Duodenal mucosa (tissue), 2 donors: Measurements from ENCODE around the gene LCE1E.

Experiments used
- H3K27ac ChIP-seq: one replicate; pipeline ENCODE4 v1.7.0; 2013; ENCODE audit warnings: low read depth, low read length
- H3K27me3 ChIP-seq, 2 donors: one replicate each; pipeline ENCODE4 v1.7.0; 2013; ENCODE audit warnings: low read length in 2 of 2, control low read depth in 1 of 2; ENCODE audit not compliant: insufficient read depth in 2 of 2, control insufficient read depth in 1 of 2
- H3K36me3 ChIP-seq, 2 donors: one replicate each; pipeline ENCODE4 v1.7.0; 2013; ENCODE audit warnings: low read length in 2 of 2, control low read depth in 1 of 2; ENCODE audit not compliant: insufficient read depth in 2 of 2, control insufficient read depth in 1 of 2
- H3K4me1 ChIP-seq, 2 donors: one replicate each; pipeline ENCODE4 v1.7.0; 2013; ENCODE audit warnings: low read length in 2 of 2, control low read depth in 1 of 2; ENCODE audit not compliant: insufficient read depth in 2 of 2, control insufficient read depth in 1 of 2
- H3K4me3 ChIP-seq, 2 donors: one replicate each; pipeline ENCODE4 v1.7.0; 2013; ENCODE audit warnings: low read length in 2 of 2, low read depth in 1 of 2
- H3K9ac ChIP-seq, 2 donors: one replicate each; pipeline ENCODE4 v1.7.0; 2013; ENCODE audit warnings: low read length in 2 of 2, low read depth in 1 of 2
- H3K9me3 ChIP-seq, 2 donors: one replicate each; pipeline ENCODE4 v1.7.0; 2013; ENCODE audit warnings: low read length in 2 of 2, control low read depth in 1 of 2; ENCODE audit not compliant: control insufficient read depth in 1 of 2

Gene LCE1E

GRCh38 chr1:152756872-152757271 is 29.2 kb upstream of the LCE1E start:
- Histone ChIP-seq H3K4me3 (no peak overlapping the region), H3K36me3 (no peaks in the 10 kb centered on the region), H3K9me3 (no peaks in the 10 kb centered on the region), H3K27ac (no peak overlapping the region), H3K27me3 (no peaks in the 10 kb centered on the region), H3K9ac (no peak overlapping the region), H3K4me1 (no peaks in the 10 kb centered on the region)

- Histone ChIP-seq H3K9ac (no peak within 1 kb of the TSS), H3K4me1 (no peaks in the 10 kb centered on the region), H3K27me3 (no peaks in the 10 kb centered on the region), H3K4me3 (no peak within 1 kb of the TSS), H3K27ac (no peak within 1 kb of the TSS), H3K9me3 (no peaks in the 10 kb centered on the region), H3K36me3 (no peaks in the 10 kb centered on the region)
These were observed 28.3 kb upstream of the LCE1E start, which contains the start of gene KPRP for GRCh38 chr1:152757747-152758146. TSS of gene KPRP (plus strand) at chr1:152758025. CDS start at chr1:152759589, 1,564 bp downstream.

- Histone ChIP-seq H3K9ac (no peak overlapping the region), H3K4me3 (no peak overlapping the region), H3K9me3 (no peaks in the 10 kb centered on the region), H3K27ac (no peak overlapping the region), H3K27me3 (no peaks in the 10 kb centered on the region), H3K36me3 (no peaks in the 10 kb centered on the region), H3K4me1 (no peaks in the 10 kb centered on the region)
These were observed 27.4 kb upstream of the LCE1E start for GRCh38 chr1:152758636-152759035.

- H3K4me1 ChIP-seq: no peaks in the 10 kb centered on the region
- H3K9ac ChIP-seq: no peak overlapping the region
- no peaks in the 10 kb centered on the region for H3K9me3 ChIP-seq
- H3K36me3 ChIP-seq: no peaks in the 10 kb centered on the region
- H3K4me3 ChIP-seq: no peak overlapping the region
- H3K27ac ChIP-seq: no peak overlapping the region
- no peaks in the 10 kb centered on the region for H3K27me3 ChIP-seq
These were observed 26.4 kb upstream of the LCE1E start for GRCh38 chr1:152759453-152760173.

GRCh38 chr1:152760551-152761190 is 25.4 kb upstream of the LCE1E start:
- Histone ChIP-seq H3K9me3 (no peaks in the 10 kb centered on the region), H3K4me3 (no peak overlapping the region), H3K36me3 (no peaks in the 10 kb centered on the region), H3K9ac (no peak overlapping the region), H3K27me3 (no peaks in the 10 kb centered on the region), H3K4me1 (no peaks in the 10 kb centered on the region), H3K27ac (no peak overlapping the region)

- Histone ChIP-seq H3K9ac (no peak overlapping the region), H3K27ac (no peak overlapping the region), H3K4me1 (no peaks in the 10 kb centered on the region), H3K9me3 (no peaks in the 10 kb centered on the region), H3K36me3 (no peaks in the 10 kb centered on the region), H3K27me3 (no peaks in the 10 kb centered on the region), H3K4me3 (no peak overlapping the region)
These were observed 24.3 kb upstream of the LCE1E start for GRCh38 chr1:152761609-152762213.

- Histone ChIP-seq H3K9ac (no peak overlapping the region), H3K36me3 (no peaks in the 10 kb centered on the region), H3K27me3 (no peaks in the 10 kb centered on the region), H3K4me1 (no peaks in the 10 kb centered on the region), H3K27ac (no peak overlapping the region), H3K4me3 (no peak overlapping the region), H3K9me3 (no peaks in the 10 kb centered on the region)
These were observed 17.1 kb upstream of the LCE1E start for GRCh38 chr1:152768847-152769533.

GRCh38 chr1:152770411-152770810 is 15.6 kb upstream of the LCE1E start:
- Histone ChIP-seq H3K27me3 (no peaks in the 10 kb centered on the region), H3K9ac (no peak overlapping the region), H3K36me3 (no peaks in the 10 kb centered on the region), H3K4me1 (no peaks in the 10 kb centered on the region), H3K4me3 (no peak overlapping the region), H3K27ac (no peak overlapping the region), H3K9me3 (no peaks in the 10 kb centered on the region)

- H3K36me3 ChIP-seq: no peaks in the 10 kb centered on the region
- H3K27ac ChIP-seq: no peak within 1 kb of the TSS
- no peaks in the 10 kb centered on the region for H3K9me3 ChIP-seq
- no peak within 1 kb of the TSS for H3K4me3 ChIP-seq
- no peaks in the 10 kb centered on the region for H3K4me1 ChIP-seq
- H3K9ac ChIP-seq: no peak within 1 kb of the TSS
- H3K27me3 ChIP-seq: no peaks in the 10 kb centered on the region
These were observed 11.2 kb upstream of the LCE1E start, which contains the start of gene LCE1F for GRCh38 chr1:152774875-152775274. TSS of gene LCE1F (plus strand) at chr1:152775140. CDS start at chr1:152776372, 1,232 bp downstream.

- no peaks in the 10 kb centered on the region for H3K4me1 ChIP-seq
These were observed 9.7 kb upstream of the LCE1E start for GRCh38 chr1:152776361-152776760.

More at GRCh38 chr1:152776361-152776760, 9.7 kb upstream of the LCE1E start:
- Histone ChIP-seq H3K9me3 (no peaks in the 10 kb centered on the region), H3K9ac (no peak overlapping the region), H3K27ac (no peak overlapping the region), H3K36me3 (no peaks in the 10 kb centered on the region), H3K27me3 (no peaks in the 10 kb centered on the region), H3K4me3 (no peak overlapping the region)
